HepG2 (cell line): ENCODE results near the gene CNNM3.

Experiments used
- CTCF ChIP-seq: sonication (generic); formaldehyde crosslinking; IDR thresholded peaks from 2 replicates; pipeline ENCODE4 v1.5.0; 2020; ENCODE audit warnings: mild to moderate bottlenecking, missing genetic modification reagents, moderate library complexity
- HDAC2 ChIP-seq: sonication (generic); formaldehyde crosslinking; IDR thresholded peaks from 2 replicates; pipeline ENCODE4 v1.4.0; 2020; ENCODE audit warnings: missing genetic modification reagents
- MYNN ChIP-seq: sonication (generic); formaldehyde crosslinking; IDR thresholded peaks from 2 replicates; pipeline ENCODE4 v1.4.0; 2020; ENCODE audit warnings: mild to moderate bottlenecking, low read depth, missing genetic modification reagents
- POLR2A ChIP-seq, 2 experiments: IDR thresholded peaks; 2 replicates each; pipeline ENCODE4 v1.6.1; 2011; ENCODE audit warnings: low read depth in 2 of 2, low read length in 2 of 2, mild to moderate bottlenecking in 1 of 2, moderate library complexity in 1 of 2; ENCODE audit not compliant: insufficient read depth in 1 of 2
- RBM39 ChIP-seq: fragments of 200-400 bp; formaldehyde crosslinking; IDR thresholded peaks from one replicate; pipeline ENCODE4 v1.6.1; 2018; ENCODE audit warnings: antibody characterized with exemption, mild to moderate bottlenecking, low read depth, low read length; ENCODE audit not compliant: poor library complexity, severe bottlenecking
- SP1 ChIP-seq, 2 experiments: fragments of 450-650 bp in 1 of 2; sonication (generic) in 1 of 2; formaldehyde crosslinking in 1 of 2; IDR thresholded peaks; 2 replicates each; pipeline versions ENCODE4 v1.4.0 to v1.6.1; 2016 to 2020; ENCODE audit warnings: missing genetic modification reagents in 1 of 2
- ZNF441 ChIP-seq: sonication (generic); formaldehyde crosslinking; IDR thresholded peaks from 2 replicates; pipeline ENCODE4 v1.7.0; 2021; ENCODE audit warnings: missing genetic modification reagents, borderline replicate concordance

DNA sequence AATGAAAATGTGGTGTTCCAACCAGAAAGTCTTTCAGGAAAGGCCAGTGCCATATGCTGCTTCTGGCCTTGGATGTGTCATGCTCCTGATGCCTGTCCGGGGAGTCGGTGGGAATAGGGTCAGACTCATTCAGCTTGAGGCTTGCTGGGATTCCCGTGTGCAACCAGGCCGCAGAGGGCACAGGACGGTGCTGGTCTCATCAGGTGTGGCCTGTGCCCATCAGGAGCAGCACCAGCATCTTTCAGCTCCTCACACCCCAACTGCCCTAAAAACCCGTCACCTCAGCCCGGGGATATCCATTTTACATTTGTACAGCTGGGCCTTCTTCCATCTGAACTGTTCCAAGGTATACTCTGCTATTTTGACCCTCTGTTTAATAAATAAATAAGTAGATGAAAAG, 13.3 kb upstream of the CNNM3 start:
- TF ChIP-seq HDAC2 (no peak), MYNN (no peak), CTCF (CRISPR knock-in tag) (no peak), SP1 (IDR thresholded peaks at IDR 0.05) (no peak), SP1 (CRISPR knock-in tag; IDR thresholded peaks at IDR 0.05) (no peak), POLR2A (IDR thresholded peaks at IDR 0.05; ENCODE audit: insufficient read depth in 1 of 2, low read depth in 2 of 2, low read length in 2 of 2) (no peak), ZNF441 (CRISPR knock-in tag) (no peak), RBM39 (no peak)
